Inferior parietal cortex (tissue), 1 donor: ENCODE data around the gene CPN2.

Experiments used
- DNase-seq: peaks from one replicate; pipeline ENCODE4 v3.0.0-alpha.2; 2016; ENCODE audit errors: extremely low spot score

Gene CPN2

GRCh38 chr3:194352667-194353246 lies 1.6 kb upstream of the CPN2 start:
- no peak for DNase-seq

- no peak for DNase-seq
Observed at GRCh38 chr3:194351952-194352536, 916 bp upstream of the CPN2 start.

GRCh38 chr3:194350726-194351071 lies 429 bp downstream of the CPN2 start:
- DNase-seq: no peak

- no peak for DNase-seq
Observed at GRCh38 chr3:194348354-194348753, 2.8 kb downstream of the CPN2 start.

GRCh38 chr3:194346621-194347020 lies 4.5 kb downstream of the CPN2 start:
- no peak for DNase-seq

GRCh38 chr3:194346035-194346434 lies 5.1 kb downstream of the CPN2 start:
- DNase-seq: no peak

GRCh38 chr3:194344012-194344411 lies 7.1 kb downstream of the CPN2 start:
- peak; percentile 79 for DNase-seq

GRCh38 chr3:194343561-194343893 lies 7.6 kb downstream of the CPN2 start:
- DNase-seq: no peak

GRCh38 chr3:194342861-194343560 lies 8.1 kb downstream of the CPN2 start:
- no peak for DNase-seq

- no peak for DNase-seq
Observed at GRCh38 chr3:194340757-194341400, 10.2 kb downstream of the CPN2 start.

GRCh38 chr3:194339840-194340239 lies 11.3 kb downstream of the CPN2 start:
- no peak for DNase-seq

GRCh38 chr3:194339356-194339755 lies 11.8 kb downstream of the CPN2 start:
- DNase-seq: no peak

GRCh38 chr3:194337965-194338753 lies 13.0 kb downstream of the CPN2 start:
- DNase-seq: no peak

GRCh38 chr3:194336601-194337355 lies 14.3 kb downstream of the CPN2 start:
- DNase-seq: no peak

GRCh38 chr3:194333981-194334320 lies 17.2 kb downstream of the CPN2 start:
- no peak for DNase-seq

GRCh38 chr3:194333212-194333980 lies 17.7 kb downstream of the CPN2 start:
- DNase-seq: peak; percentile 92

GRCh38 chr3:194332858-194333211 lies 18.3 kb downstream of the CPN2 start:
- no peak for DNase-seq

- no peak for DNase-seq
Observed at GRCh38 chr3:194330579-194330978, 20.5 kb downstream of the CPN2 start.

- DNase-seq: no peak
Observed at GRCh38 chr3:194330160-194330559, 21.0 kb downstream of the CPN2 start.

GRCh38 chr3:194329583-194329965 lies 21.6 kb downstream of the CPN2 start:
- no peak for DNase-seq
